GM19043 (cell line): ENCODE results near the gene YWHAQ.
"Not testable (repeated sequence)": the region's sequence is repeated elsewhere in the genome, so short reads cannot be mapped to it uniquely, and the experiment has no call there.

Experiments
- ATAC-seq: cut with Tn5 transposase; IDR thresholded peaks from one replicate; pipeline ENCODE4 v1.9.1; 2021; ENCODE audit warnings: low read depth; ENCODE audit not compliant: unreplicated experiment

YWHAQ gene

GRCh38 chr2:9556121-9556743 is 74.6 kb downstream of the YWHAQ start:
- peak; percentile 9 for ATAC-seq

- peak; percentile 79 for ATAC-seq
Observed at GRCh38 chr2:9555297-9556120, 75.3 kb downstream of the YWHAQ start, which contains the start of gene ADAM17. Gene ADAM17, minus strand, starts transcription at chr2:9555830. Its CDS starts 225 bp downstream, at chr2:9555605.

- no peak for ATAC-seq
Observed at GRCh38 chr2:9554921-9555296, 75.9 kb downstream of the YWHAQ start.

- no peak for ATAC-seq
Observed at GRCh38 chr2:9552219-9553178, 78.3 kb downstream of the YWHAQ start.

- ATAC-seq = not testable (repeated sequence)
Observed at GRCh38 chr2:9550859-9551391, 79.9 kb downstream of the YWHAQ start.

- no peak for ATAC-seq
Observed at GRCh38 chr2:9549420-9549819, 81.4 kb downstream of the YWHAQ start.

- ATAC-seq = peak; percentile 53
Observed at GRCh38 chr2:9548506-9548905, 82.3 kb downstream of the YWHAQ start.

GRCh38 chr2:9547262-9547991 is 83.4 kb downstream of the YWHAQ start:
- no peak for ATAC-seq

GRCh38 chr2:9545502-9545901 is 85.3 kb downstream of the YWHAQ start:
- ATAC-seq = no peak

- ATAC-seq = no peak
Observed at GRCh38 chr2:9543557-9543956, 87.2 kb downstream of the YWHAQ start.

GRCh38 chr2:9539531-9539930 is 91.3 kb downstream of the YWHAQ start:
- ATAC-seq = no peak

GRCh38 chr2:9538000-9538507 is 92.7 kb downstream of the YWHAQ start:
- no peak for ATAC-seq

GRCh38 chr2:9536504-9536903 is 94.3 kb downstream of the YWHAQ start:
- ATAC-seq = no peak

GRCh38 chr2:9535177-9535576 is 95.6 kb downstream of the YWHAQ start:
- ATAC-seq = peak; percentile 53
